HepG2 (cell line): ENCODE measurements around the gene TSKU. TPM values are rescaled to one million over a fixed set of nuclear protein-coding genes. Genes with fewer than 3 reads are reported as not detected.

ENCODE experiments used
- FOXP1 ChIP-seq, 2 experiments: fragments of 450-650 bp in 1 of 2; IDR thresholded peaks; 2 replicates each; pipeline ENCODE4 v1.6.1; 2017 to 2018; ENCODE audit warnings: antibody characterized with exemption in 1 of 2
- KDM6A ChIP-seq: IDR thresholded peaks from 2 replicates; pipeline ENCODE4 v1.6.1; 2016; ENCODE audit warnings: low read depth
- LCORL ChIP-seq, 2 experiments: fragments of 450-650 bp in 1 of 2; sonication (generic) in 1 of 2; formaldehyde crosslinking in 1 of 2; IDR thresholded peaks; 2 replicates each; pipeline versions ENCODE4 v1.5.0 to v1.6.1; 2017 to 2020; ENCODE audit warnings: antibody characterized with exemption in 1 of 2, missing genetic modification reagents in 1 of 2
- MEF2D ChIP-seq: sonication (generic); formaldehyde crosslinking; IDR thresholded peaks from 2 replicates; pipeline ENCODE4 v1.5.1; 2020; ENCODE audit warnings: mild to moderate bottlenecking, missing genetic modification reagents
- MTA1 ChIP-seq: sonication (generic); formaldehyde crosslinking; IDR thresholded peaks from 2 replicates; pipeline ENCODE4 v1.4.0; 2020; ENCODE audit warnings: missing genetic modification reagents, mild to moderate bottlenecking, borderline replicate concordance
- NCOA1 ChIP-seq: sonication (generic); formaldehyde crosslinking; IDR thresholded peaks from 2 replicates; pipeline ENCODE4 v1.9.0; 2021; ENCODE audit warnings: missing genetic modification reagents
- PRMT3 ChIP-seq: sonication (generic); formaldehyde crosslinking; IDR thresholded peaks from 2 replicates; pipeline ENCODE4 v1.8.1; 2022; ENCODE audit warnings: low read depth, mild to moderate bottlenecking, moderate library complexity, missing genetic modification reagents, borderline replicate concordance
- RFX1 ChIP-seq: fragments of 450-650 bp; IDR thresholded peaks from 2 replicates; pipeline ENCODE4 v1.6.1; 2017
- RFXANK ChIP-seq: IDR thresholded peaks from 2 replicates; pipeline ENCODE4 v1.6.1; 2016
- TBP ChIP-seq: sonication (generic); formaldehyde crosslinking; IDR thresholded peaks from 2 replicates; pipeline ENCODE4 v1.5.0; 2020; ENCODE audit warnings: missing genetic modification reagents
- ZNF263 ChIP-seq: sonication (generic); formaldehyde crosslinking; IDR thresholded peaks from 2 replicates; pipeline ENCODE4 v1.4.0; 2020; ENCODE audit warnings: missing genetic modification reagents
- ZNF317 ChIP-seq: sonication (generic); formaldehyde crosslinking; IDR thresholded peaks from 2 replicates; pipeline ENCODE4 v1.5.0; 2020; ENCODE audit warnings: mild to moderate bottlenecking, missing genetic modification reagents
- ZNF550 ChIP-seq: sonication (generic); formaldehyde crosslinking; IDR thresholded peaks from 2 replicates; pipeline ENCODE4 v1.4.0; 2020; ENCODE audit warnings: mild to moderate bottlenecking, missing genetic modification reagents, borderline replicate concordance
- ZNF616 ChIP-seq: sonication (generic); formaldehyde crosslinking; IDR thresholded peaks from 2 replicates; pipeline ENCODE4 v1.5.0; 2020; ENCODE audit warnings: low read depth, mild to moderate bottlenecking, missing genetic modification reagents
- ZNF652 ChIP-seq: IDR thresholded peaks from 2 replicates; pipeline ENCODE4 v1.6.1; 2016; ENCODE audit warnings: low read depth, borderline replicate concordance
- ZNF737 ChIP-seq: sonication (generic); formaldehyde crosslinking; IDR thresholded peaks from 2 replicates; pipeline ENCODE4 v1.5.0; 2020; ENCODE audit warnings: missing genetic modification reagents, mild to moderate bottlenecking, borderline replicate concordance
- ZNF788 ChIP-seq: sonication (generic); formaldehyde crosslinking; IDR thresholded peaks from 2 replicates; pipeline ENCODE4 v1.5.0; 2020; ENCODE audit warnings: mild to moderate bottlenecking, missing genetic modification reagents, borderline replicate concordance
- polyA plus RNA-seq, 8 experiments: library from polyadenylated mRNA; depleted of rRNA in 3 of 8; stranded (reverse) in 7 of 8; unstranded in 1 of 8; fragments of >200 nt; fragmentation: Illumina TruSeq in 4 of 8; extraction: Trizol in 4 of 8; gene quantifications; 2 replicates each; pipeline versions ENCODE4 v1.2.1 to v1.2.3, GENCODE V29; 2011 to 2016; ENCODE audit warnings: low read depth in 4 of 8, missing spikeins in 1 of 8, mixed read lengths in 1 of 8; ENCODE audit not compliant: insufficient read depth in 1 of 8
- total RNA-seq, 5 experiments: library from RNA; depleted of rRNA; stranded (reverse); fragments of >200 nt; fragmentation: Illumina TruSeq; extraction: Trizol; gene quantifications; 2 replicates each; pipeline ENCODE4 v1.2.3, GENCODE V29; 2016; ENCODE audit warnings: low read depth in 1 of 5
- TF ChIP-seq, protein P1 (sequence below): fragments of 450-650 bp; IDR thresholded peaks from 2 replicates; pipeline ENCODE4 v1.6.1; 2016
- TF ChIP-seq, protein P2 (sequence below), 2 experiments: IDR thresholded peaks; 2 replicates each; pipeline ENCODE4 v1.6.1; 2011 to 2012; ENCODE audit warnings: low read length in 2 of 2, borderline replicate concordance in 1 of 2, low read depth in 1 of 2, mild to moderate bottlenecking in 1 of 2, moderate library complexity in 1 of 2

The TSKU gene
- total and polyA plus RNA-seq, 2 of the 13 experiments (the other 11 are each of a cell fraction or from before 2014, with no cell fraction given), result 20.3 to 21.4 TPM

DNA sequence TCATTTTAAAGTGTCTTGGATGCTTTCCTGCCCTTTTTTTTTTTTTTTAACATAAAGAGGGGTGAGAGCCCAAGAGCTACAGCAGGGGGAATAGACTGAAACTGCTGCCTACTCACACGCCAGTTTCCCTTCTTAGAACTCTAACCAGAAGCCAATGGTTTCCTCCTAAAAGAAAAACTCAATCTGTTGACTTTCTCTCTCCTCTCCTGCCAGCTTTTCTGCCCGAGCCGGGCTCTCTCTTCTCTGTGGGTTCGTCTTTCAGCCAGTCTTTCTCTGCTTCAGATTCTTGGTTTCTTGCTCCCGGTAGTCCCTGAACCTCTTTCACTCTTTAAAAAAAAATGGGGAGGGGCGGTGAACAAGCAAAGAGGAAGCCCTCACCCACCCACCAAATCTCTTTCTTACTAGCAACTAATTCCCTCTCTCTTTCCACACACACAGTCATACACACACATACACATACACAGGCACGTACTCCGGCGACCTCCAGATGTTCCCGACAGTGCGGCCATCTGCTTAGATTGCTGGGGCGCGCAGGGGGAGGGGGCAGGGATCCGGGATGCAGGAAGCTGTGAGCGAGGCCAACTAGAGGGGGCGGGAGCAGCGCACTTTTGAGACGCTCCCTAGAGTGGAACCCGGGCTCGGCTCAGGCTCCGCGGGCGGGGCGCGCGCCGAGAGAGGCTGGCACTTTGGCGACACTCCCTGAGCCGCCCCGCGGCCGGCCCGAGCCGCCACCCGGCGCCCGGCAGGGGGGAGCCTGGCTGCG, 444 bp upstream of the TSKU start (continued):
- TF ChIP-seq, protein P1, sequence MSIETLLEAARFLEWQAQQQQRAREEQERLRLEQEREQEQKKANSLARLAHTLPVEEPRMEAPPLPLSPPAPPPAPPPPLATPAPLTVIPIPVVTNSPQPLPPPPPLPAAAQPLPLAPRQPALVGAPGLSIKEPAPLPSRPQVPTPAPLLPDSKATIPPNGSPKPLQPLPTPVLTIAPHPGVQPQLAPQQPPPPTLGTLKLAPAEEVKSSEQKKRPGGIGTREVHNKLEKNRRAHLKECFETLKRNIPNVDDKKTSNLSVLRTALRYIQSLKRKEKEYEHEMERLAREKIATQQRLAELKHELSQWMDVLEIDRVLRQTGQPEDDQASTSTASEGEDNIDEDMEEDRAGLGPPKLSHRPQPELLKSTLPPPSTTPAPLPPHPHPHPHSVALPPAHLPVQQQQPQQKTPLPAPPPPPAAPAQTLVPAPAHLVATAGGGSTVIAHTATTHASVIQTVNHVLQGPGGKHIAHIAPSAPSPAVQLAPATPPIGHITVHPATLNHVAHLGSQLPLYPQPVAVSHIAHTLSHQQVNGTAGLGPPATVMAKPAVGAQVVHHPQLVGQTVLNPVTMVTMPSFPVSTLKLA, result no peak
- TF ChIP-seq ZNF788 (peak; percentile 79), RFX1 (no peak), ZNF652 (no peak), ZNF317 (CRISPR knock-in tag) (0 out of 2 replicates have a peak, but pooled peaks have one; percentile 13), PRMT3 (no peak), LCORL (IDR thresholded peaks at IDR 0.05) (no peak), LCORL (CRISPR knock-in tag; IDR thresholded peaks at IDR 0.05) (peak; percentile 46; the same call in 1 of the 2 replicates), ZNF550 (CRISPR knock-in tag) (no peak), ZNF263 (CRISPR knock-in tag) (no peak), FOXP1 (IDR thresholded peaks at IDR 0.05) (no peak), FOXP1 (CRISPR knock-in tag; IDR thresholded peaks at IDR 0.05) (peak; percentile 48; the same call in 1 of the 2 replicates), ZNF737 (no peak), NCOA1 (CRISPR knock-in tag) (no peak), RFXANK (CRISPR knock-in tag) (no peak), TBP (CRISPR knock-in tag) (no peak), ZNF616 (CRISPR knock-in tag) (no peak), MEF2D (no peak), MTA1 (CRISPR knock-in tag) (no peak), KDM6A (CRISPR knock-in tag) (no peak)
- TF ChIP-seq, protein P2, sequence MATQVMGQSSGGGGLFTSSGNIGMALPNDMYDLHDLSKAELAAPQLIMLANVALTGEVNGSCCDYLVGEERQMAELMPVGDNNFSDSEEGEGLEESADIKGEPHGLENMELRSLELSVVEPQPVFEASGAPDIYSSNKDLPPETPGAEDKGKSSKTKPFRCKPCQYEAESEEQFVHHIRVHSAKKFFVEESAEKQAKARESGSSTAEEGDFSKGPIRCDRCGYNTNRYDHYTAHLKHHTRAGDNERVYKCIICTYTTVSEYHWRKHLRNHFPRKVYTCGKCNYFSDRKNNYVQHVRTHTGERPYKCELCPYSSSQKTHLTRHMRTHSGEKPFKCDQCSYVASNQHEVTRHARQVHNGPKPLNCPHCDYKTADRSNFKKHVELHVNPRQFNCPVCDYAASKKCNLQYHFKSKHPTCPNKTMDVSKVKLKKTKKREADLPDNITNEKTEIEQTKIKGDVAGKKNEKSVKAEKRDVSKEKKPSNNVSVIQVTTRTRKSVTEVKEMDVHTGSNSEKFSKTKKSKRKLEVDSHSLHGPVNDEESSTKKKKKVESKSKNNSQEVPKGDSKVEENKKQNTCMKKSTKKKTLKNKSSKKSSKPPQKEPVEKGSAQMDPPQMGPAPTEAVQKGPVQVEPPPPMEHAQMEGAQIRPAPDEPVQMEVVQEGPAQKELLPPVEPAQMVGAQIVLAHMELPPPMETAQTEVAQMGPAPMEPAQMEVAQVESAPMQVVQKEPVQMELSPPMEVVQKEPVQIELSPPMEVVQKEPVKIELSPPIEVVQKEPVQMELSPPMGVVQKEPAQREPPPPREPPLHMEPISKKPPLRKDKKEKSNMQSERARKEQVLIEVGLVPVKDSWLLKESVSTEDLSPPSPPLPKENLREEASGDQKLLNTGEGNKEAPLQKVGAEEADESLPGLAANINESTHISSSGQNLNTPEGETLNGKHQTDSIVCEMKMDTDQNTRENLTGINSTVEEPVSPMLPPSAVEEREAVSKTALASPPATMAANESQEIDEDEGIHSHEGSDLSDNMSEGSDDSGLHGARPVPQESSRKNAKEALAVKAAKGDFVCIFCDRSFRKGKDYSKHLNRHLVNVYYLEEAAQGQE (IDR thresholded peaks at IDR 0.05; ENCODE audit: borderline replicate concordance in 1 of 2, low read depth in 1 of 2, low read length in 2 of 2), result no peak
